K562 (cell line): ENCODE data around the gene HECW1. TPM values are rescaled to one million over a fixed set of nuclear protein-coding genes. Genes with fewer than 3 reads are reported as not detected.

Source experiments
- ATAC-seq: fragments of 200-7000 bp; cut with Tn5 transposase; 3 replicates; pipeline ENCODE4 v1.9.1; 2020; ENCODE audit warnings: moderate library complexity
- BruUV-seq: library from RNA; stranded (reverse); fragments of 400-500 nt; replicated peaks from 2 replicates; lab custom pipeline; 2021; lab: Mats Ljungman, UMichigan
- CTCF ChIA-PET: fragments of 300-600 bp; formaldehyde crosslinking; extraction: SDS; loops from one replicate; lab custom pipeline; 2021; ENCODE audit warnings: low intra/inter-chr PET ratio; lab: Yijun Ruan, JAX
- POLR2A ChIA-PET: fragments of 300-600, 350-650 bp; sonication (Branson Sonifier 250); formaldehyde crosslinking; extraction: SDS; loops from one replicate; lab custom pipeline; 2021; ENCODE audit warnings: antibody characterized with exemption, inconsistent platforms; lab: Yijun Ruan, JAX
- DNase-seq, 4 experiments: peaks; one replicate each; pipeline versions ENCODE4 v3.0.0 to v3.0.0-alpha.2; 2011 to 2018; ENCODE audit warnings: low spot score in 3 of 4, mixed read lengths in 3 of 4; ENCODE audit errors: extremely low read depth in 1 of 4
- FAIRE-seq: peaks from 2 replicates; lab custom pipeline; 2011; peaks lifted over from hg19 to GRCh38; lab: Jason Lieb, UNC
- H2AFZ ChIP-seq: 2 replicates; pipeline ENCODE4 v1.6.0; 2011; ENCODE audit warnings: low read depth, low read length, control low read depth, inconsistent platforms
- H3K27ac ChIP-seq: fragments of 200-600 bp; 3 replicates; pipeline ENCODE4 v1.8.0; 2011; ENCODE audit warnings: low read depth, mild to moderate bottlenecking, control low read depth, inconsistent platforms, low read length, moderate library complexity, mixed read lengths; ENCODE audit errors: extremely low read depth
- H3K27me3 ChIP-seq, 2 experiments: fragments of 300-600 bp in 1 of 2; 2 replicates in 1 of 2; 3 replicates in 1 of 2; pipeline versions ENCODE4 v1.6.0 to v1.8.0; 2011; ENCODE audit warnings: inconsistent platforms in 2 of 2, low read length in 2 of 2, mild to moderate bottlenecking in 1 of 2, mixed read lengths in 1 of 2, moderate library complexity in 1 of 2; ENCODE audit not compliant: control insufficient read depth in 2 of 2, insufficient read depth in 2 of 2
- H3K36me3 ChIP-seq: fragments of 300-600 bp; 3 replicates; pipeline ENCODE4 v1.8.0; 2011; ENCODE audit warnings: mild to moderate bottlenecking, low read length, inconsistent platforms; ENCODE audit not compliant: control insufficient read depth, insufficient read depth
- H3K4me1 ChIP-seq, 2 experiments: fragments of 200-600 bp in 1 of 2; replicated peaks in 1 of 2; 2 replicates in 1 of 2; 3 replicates in 1 of 2; pipeline versions ENCODE4 v1.5.1 to v1.8.0; 2011; ENCODE audit warnings: inconsistent platforms in 2 of 2, low read length in 2 of 2, mild to moderate bottlenecking in 1 of 2, mixed read lengths in 1 of 2, moderate library complexity in 1 of 2; ENCODE audit not compliant: control insufficient read depth in 2 of 2, insufficient read depth in 2 of 2
- H3K4me2 ChIP-seq: 2 replicates; pipeline ENCODE4 v1.6.1; 2011; ENCODE audit warnings: low read length, control low read depth, inconsistent platforms, mixed read lengths; ENCODE audit not compliant: insufficient read depth
- H3K4me3 ChIP-seq: fragments of 200-600 bp; sonication (generic), shearing (Covaris generic); 2 replicates; pipeline ENCODE4 v1.5.1; 2016; ENCODE audit warnings: control low read depth, inconsistent platforms
- H3K79me2 ChIP-seq: fragments of 200-600 bp; 3 replicates; pipeline ENCODE4 v1.8.0; 2011; ENCODE audit warnings: low read length, inconsistent platforms; ENCODE audit not compliant: control insufficient read depth, insufficient read depth
- H3K9ac ChIP-seq, 2 experiments: 2 replicates each; pipeline versions ENCODE4 v1.6.0 to v1.6.1; 2011; ENCODE audit warnings: low read depth in 2 of 2, low read length in 2 of 2, control low read depth in 1 of 2, inconsistent platforms in 1 of 2, mild to moderate bottlenecking in 1 of 2, mixed read lengths in 1 of 2; ENCODE audit not compliant: insufficient read depth in 1 of 2
- H3K9me1 ChIP-seq: one replicate; pipeline ENCODE4 v1.6.0; 2011; ENCODE audit warnings: inconsistent platforms, mild to moderate bottlenecking, low read length, moderate library complexity; ENCODE audit not compliant: control insufficient read depth, insufficient read depth
- H3K9me3 ChIP-seq: replicated peaks from 2 replicates; pipeline ENCODE4 v1.5.1; 2011; ENCODE audit warnings: low read depth, low read length, inconsistent platforms; ENCODE audit not compliant: control insufficient read depth, insufficient read depth
- H4K20me1 ChIP-seq: replicated peaks from 2 replicates; pipeline ENCODE4 v1.6.1; 2011; ENCODE audit warnings: low read length, inconsistent platforms, mixed read lengths; ENCODE audit not compliant: control insufficient read depth, insufficient read depth
- FOXO4 ChIP-seq: fragments of 450-650 bp; formaldehyde crosslinking; IDR thresholded peaks from 2 replicates; pipeline ENCODE4 v1.4.0; 2020; ENCODE audit warnings: mild to moderate bottlenecking, moderate library complexity
- GABPA ChIP-seq: fragments of 200-800 bp; sonication (Bioruptor generic); conservative IDR thresholded peaks from 2 replicates; pipeline ENCODE4 v1.6.1; 2016; ENCODE audit warnings: low read depth, missing genetic modification characterization, missing compliant biosample characterization
- NFXL1 ChIP-seq: fragments of 450-650 bp; formaldehyde crosslinking; IDR thresholded peaks from 2 replicates; pipeline ENCODE4 v1.4.0; 2021; ENCODE audit warnings: mild to moderate bottlenecking
- PBX2 ChIP-seq, 2 experiments: IDR thresholded peaks in 1 of 2; conservative IDR thresholded peaks in 1 of 2; 2 replicates each; pipeline ENCODE4 v1.6.1; 2016; ENCODE audit warnings: low read depth in 2 of 2, mild to moderate bottlenecking in 1 of 2, missing compliant biosample characterization in 1 of 2, missing genetic modification characterization in 1 of 2, moderate library complexity in 1 of 2
- POLR2H ChIP-seq: IDR thresholded peaks from 2 replicates; pipeline ENCODE4 v1.6.1; 2016; ENCODE audit warnings: missing genetic modification characterization, low read depth, mild to moderate bottlenecking, control low read depth, missing compliant biosample characterization, moderate library complexity
- PPARD ChIP-seq: fragments of 250-450 bp; sonication (Bioruptor Pico); IDR thresholded peaks from 2 replicates; pipeline ENCODE4 v1.8.0; 2022; ENCODE audit warnings: inconsistent platforms, mild to moderate bottlenecking, moderate library complexity
- ZNF133 ChIP-seq: fragments of 250-450 bp; sonication (Bioruptor Pico); IDR thresholded peaks from 2 replicates; pipeline ENCODE4 v1.4.0; 2020; ENCODE audit warnings: mild to moderate bottlenecking
- ZNF212 ChIP-seq: fragments of 450-650 bp; formaldehyde crosslinking; IDR thresholded peaks from 2 replicates; pipeline ENCODE4 v1.4.0; 2020; ENCODE audit warnings: mild to moderate bottlenecking
- WGBS: fragments of 100-300 bp; shearing (Covaris generic); methylation state at CpG from one replicate; pipeline ENCODE4 v1.1.6; 2016; ENCODE audit warnings: low coverage, mixed read lengths; ENCODE audit not compliant: insufficient coverage; ENCODE audit errors: missing lambda C conversion rate; 5-methylcytosine and 5-hydroxymethylcytosine counted together
- in situ Hi-C: fragments of 300-500 bp; cut with MboI; formaldehyde crosslinking; loops from 4 replicates; pipeline ENCODE4 v1.15.0; 2018; ENCODE audit warnings: inconsistent platforms, mixed read lengths
- intact Hi-C: fragments of 100-400 bp; cut with micrococcal nuclease; formaldehyde crosslinking; loops from 2 replicates; pipeline ENCODE4 v1.14.2; 2022
- polyA plus RNA-seq, 8 experiments: library from polyadenylated mRNA; depleted of rRNA in 4 of 8; stranded (reverse) in 5 of 8; unstranded in 3 of 8; fragments of >200 nt; fragmentation: Nextera tagmentation in 2 of 8; fragmentation: Illumina TruSeq in 1 of 8; extraction: Ambion mirVana in 2 of 8; extraction: Trizol in 1 of 8; gene quantifications; 2 replicates each; pipeline versions ENCODE4 v1.2.1 to v1.2.3, GENCODE V29; 2011 to 2014; ENCODE audit warnings: inconsistent platforms in 1 of 8, missing spikeins in 1 of 8
- total RNA-seq, 7 experiments: library from RNA; depleted of rRNA in 6 of 7; stranded (reverse); fragments of >200 nt in 6 of 7; fragmentation: Illumina TruSeq in 2 of 7; extraction: Trizol in 2 of 7; gene quantifications; 2 replicates each; pipeline versions ENCODE4 v1.2.1 to v1.2.3, GENCODE V29; 2011 to 2021; ENCODE audit warnings: low replicate concordance in 1 of 7
- TF ChIP-seq, protein P1 (sequence below): sonication (generic); formaldehyde crosslinking; IDR thresholded peaks from 2 replicates; pipeline ENCODE4 v1.8.0; 2023; ENCODE audit warnings: mild to moderate bottlenecking, missing genetic modification reagents
- TF ChIP-seq, protein P2 (sequence below): fragments of 250-450 bp; sonication (Bioruptor Pico); IDR thresholded peaks from 2 replicates; pipeline ENCODE4 v1.9.0; 2021; ENCODE audit warnings: mild to moderate bottlenecking
- TF ChIP-seq, protein P3 (sequence below): fragments of 250-450 bp; sonication (Bioruptor Pico); IDR thresholded peaks from 2 replicates; pipeline ENCODE4 v1.9.0; 2021; ENCODE audit warnings: mild to moderate bottlenecking, inconsistent platforms

HECW1 gene
- total and polyA plus RNA-seq, 9 of the 15 experiments (the other 6 are each of a cell fraction or from before 2014, with no cell fraction given): 0.07 to 0.31 (median 0.13) TPM; not detected in 4

DNA sequence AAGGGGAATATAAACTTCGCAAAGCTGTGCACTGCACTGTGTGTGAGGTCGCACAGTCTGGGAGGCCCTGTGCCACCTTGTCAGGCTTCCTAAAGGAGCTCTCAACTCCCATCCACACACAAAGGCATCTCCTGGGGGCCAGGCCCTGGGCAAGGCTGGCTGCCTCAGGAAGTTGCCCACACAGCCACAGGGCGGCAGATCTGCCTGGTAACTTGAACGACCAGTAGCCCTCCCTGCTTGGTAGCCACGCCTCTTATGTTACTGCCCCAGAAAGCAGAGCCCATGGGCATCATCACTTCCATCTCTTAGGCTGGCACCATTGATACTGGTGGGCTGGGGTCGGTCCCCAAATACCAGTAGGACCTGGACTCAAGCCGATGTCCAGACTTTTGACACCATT, 82.8 kb downstream of the HECW1 start:
- H3K9ac ChIP-seq: no peak overlapping the region
- H3K4me2 ChIP-seq: no peak overlapping the region
- H3K4me3 ChIP-seq: no peak overlapping the region
- intact Hi-C loops (no loop called here), in situ Hi-C loops (no loop called here)
- no peak for FAIRE-seq
- peaks cover 15 to 32% of the 10 kb centered on the region in 2 experiments; a peak in 4 of 5 replicates for H3K27me3 ChIP-seq
- H3K79me2 ChIP-seq: no peaks in the 10 kb centered on the region
- H3K27ac ChIP-seq: no peak overlapping the region
- WGBS: 3% methylated on average over 7 of the region's 7 CpGs
- DNase-seq: no peak
- no peak overlapping the region for H2AFZ ChIP-seq
- POLR2A ChIA-PET: no interaction called here
- CTCF ChIA-PET: no interaction called here
- no TSS peak for BruUV-seq
- H3K4me1 ChIP-seq: no peaks in the 10 kb centered on the region
- no peaks in the 10 kb centered on the region for H3K9me3 ChIP-seq
- no peaks in the 10 kb centered on the region for H3K9me1 ChIP-seq
- H3K36me3 ChIP-seq: no peaks in the 10 kb centered on the region
- no peaks in the 10 kb centered on the region for H4K20me1 ChIP-seq
- ATAC-seq: no peak
- TF ChIP-seq POLR2H: no peak
- TF ChIP-seq NFXL1 (CRISPR knock-in tag): no peak
- TF ChIP-seq GABPA: no peak
- TF ChIP-seq, protein P1, sequence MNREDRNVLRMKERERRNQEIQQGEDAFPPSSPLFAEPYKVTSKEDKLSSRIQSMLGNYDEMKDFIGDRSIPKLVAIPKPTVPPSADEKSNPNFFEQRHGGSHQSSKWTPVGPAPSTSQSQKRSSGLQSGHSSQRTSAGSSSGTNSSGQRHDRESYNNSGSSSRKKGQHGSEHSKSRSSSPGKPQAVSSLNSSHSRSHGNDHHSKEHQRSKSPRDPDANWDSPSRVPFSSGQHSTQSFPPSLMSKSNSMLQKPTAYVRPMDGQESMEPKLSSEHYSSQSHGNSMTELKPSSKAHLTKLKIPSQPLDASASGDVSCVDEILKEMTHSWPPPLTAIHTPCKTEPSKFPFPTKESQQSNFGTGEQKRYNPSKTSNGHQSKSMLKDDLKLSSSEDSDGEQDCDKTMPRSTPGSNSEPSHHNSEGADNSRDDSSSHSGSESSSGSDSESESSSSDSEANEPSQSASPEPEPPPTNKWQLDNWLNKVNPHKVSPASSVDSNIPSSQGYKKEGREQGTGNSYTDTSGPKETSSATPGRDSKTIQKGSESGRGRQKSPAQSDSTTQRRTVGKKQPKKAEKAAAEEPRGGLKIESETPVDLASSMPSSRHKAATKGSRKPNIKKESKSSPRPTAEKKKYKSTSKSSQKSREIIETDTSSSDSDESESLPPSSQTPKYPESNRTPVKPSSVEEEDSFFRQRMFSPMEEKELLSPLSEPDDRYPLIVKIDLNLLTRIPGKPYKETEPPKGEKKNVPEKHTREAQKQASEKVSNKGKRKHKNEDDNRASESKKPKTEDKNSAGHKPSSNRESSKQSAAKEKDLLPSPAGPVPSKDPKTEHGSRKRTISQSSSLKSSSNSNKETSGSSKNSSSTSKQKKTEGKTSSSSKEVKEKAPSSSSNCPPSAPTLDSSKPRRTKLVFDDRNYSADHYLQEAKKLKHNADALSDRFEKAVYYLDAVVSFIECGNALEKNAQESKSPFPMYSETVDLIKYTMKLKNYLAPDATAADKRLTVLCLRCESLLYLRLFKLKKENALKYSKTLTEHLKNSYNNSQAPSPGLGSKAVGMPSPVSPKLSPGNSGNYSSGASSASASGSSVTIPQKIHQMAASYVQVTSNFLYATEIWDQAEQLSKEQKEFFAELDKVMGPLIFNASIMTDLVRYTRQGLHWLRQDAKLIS (CRISPR knock-in tag): no peak
- TF ChIP-seq, protein P2, sequence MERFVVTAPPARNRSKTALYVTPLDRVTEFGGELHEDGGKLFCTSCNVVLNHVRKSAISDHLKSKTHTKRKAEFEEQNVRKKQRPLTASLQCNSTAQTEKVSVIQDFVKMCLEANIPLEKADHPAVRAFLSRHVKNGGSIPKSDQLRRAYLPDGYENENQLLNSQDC (CRISPR knock-in tag): no peak
- TF ChIP-seq ZNF133: no peak
- no peak for TF ChIP-seq PBX2 (CRISPR knock-in tag; IDR thresholded peaks at IDR 0.05; ENCODE audit: low read depth)
- no peak for TF ChIP-seq PBX2 (tag; conservative IDR thresholded peaks at IDR 0.05; ENCODE audit: low read depth)
- TF ChIP-seq ZNF212 (CRISPR knock-in tag): no peak
- TF ChIP-seq, protein P3, sequence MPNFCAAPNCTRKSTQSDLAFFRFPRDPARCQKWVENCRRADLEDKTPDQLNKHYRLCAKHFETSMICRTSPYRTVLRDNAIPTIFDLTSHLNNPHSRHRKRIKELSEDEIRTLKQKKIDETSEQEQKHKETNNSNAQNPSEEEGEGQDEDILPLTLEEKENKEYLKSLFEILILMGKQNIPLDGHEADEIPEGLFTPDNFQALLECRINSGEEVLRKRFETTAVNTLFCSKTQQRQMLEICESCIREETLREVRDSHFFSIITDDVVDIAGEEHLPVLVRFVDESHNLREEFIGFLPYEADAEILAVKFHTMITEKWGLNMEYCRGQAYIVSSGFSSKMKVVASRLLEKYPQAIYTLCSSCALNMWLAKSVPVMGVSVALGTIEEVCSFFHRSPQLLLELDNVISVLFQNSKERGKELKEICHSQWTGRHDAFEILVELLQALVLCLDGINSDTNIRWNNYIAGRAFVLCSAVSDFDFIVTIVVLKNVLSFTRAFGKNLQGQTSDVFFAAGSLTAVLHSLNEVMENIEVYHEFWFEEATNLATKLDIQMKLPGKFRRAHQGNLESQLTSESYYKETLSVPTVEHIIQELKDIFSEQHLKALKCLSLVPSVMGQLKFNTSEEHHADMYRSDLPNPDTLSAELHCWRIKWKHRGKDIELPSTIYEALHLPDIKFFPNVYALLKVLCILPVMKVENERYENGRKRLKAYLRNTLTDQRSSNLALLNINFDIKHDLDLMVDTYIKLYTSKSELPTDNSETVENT (CRISPR knock-in tag): no peak
- no peak for TF ChIP-seq FOXO4
- TF ChIP-seq PPARD (CRISPR knock-in tag): no peak
